Mucosa of descending colon (tissue), 3 donors: Measurements from ENCODE around the gene PTPRE. TPM values are rescaled to one million over a fixed set of nuclear protein-coding genes. Genes with fewer than 3 reads are reported as not detected.

Source experiments
- ATAC-seq: fragments of 200-7000 bp; cut with Tn5 transposase; one replicate; pipeline ENCODE4 v1.9.1; 2020; ENCODE audit warnings: mild to moderate bottlenecking, moderate library complexity
- DNase-seq, 3 donors: peaks; one replicate each; pipeline ENCODE4 v3.0.0-alpha.2; 2020
- H3K36me3 ChIP-seq: fragments of 200-600 bp; one replicate; pipeline ENCODE4 v1.8.0; 2021; ENCODE audit warnings: low read depth, mild to moderate bottlenecking
- H3K4me1 ChIP-seq: fragments of 200-600 bp; one replicate; pipeline ENCODE4 v1.8.0; 2021; ENCODE audit warnings: low read depth, mild to moderate bottlenecking
- H3K4me3 ChIP-seq: fragments of 200-600 bp; one replicate; pipeline ENCODE4 v1.8.0; 2021; ENCODE audit warnings: mild to moderate bottlenecking
- H3K9me3 ChIP-seq: fragments of 200-600 bp; one replicate; pipeline ENCODE4 v1.8.0; 2021; ENCODE audit warnings: mild to moderate bottlenecking
- intact Hi-C, 2 donors: fragments of 100-400 bp; cut with DNase I in 1 of 2; cut with micrococcal nuclease in 1 of 2; formaldehyde crosslinking; loops; one replicate each; pipeline versions ENCODE4 v1.11.0 to v1.11.1; 2022; cut with DNase I, micrococcal nuclease
- total RNA-seq, 3 donors: library from RNA; stranded (reverse); fragmentation: NEBNext Ultra II Directional in 2 of 3; extraction: Animal tissue kit (Norgen Biotek cat#: 25700) in 2 of 3; gene quantifications; one replicate each; pipeline versions ENCODE4 v1.2.1 to v1.2.4, GENCODE V29; 2021 to 2023
- TF ChIP-seq, protein P1 (sequence below): fragments of 200-600 bp; IDR thresholded peaks from one replicate; pipeline ENCODE4 v1.8.0; 2022; ENCODE audit warnings: antibody characterized with exemption, mild to moderate bottlenecking
- donor health status: DM: no; HTN: no; CAD: no; lungs with moderate emphysema.
- donor health status: DM: no; HTN: no; CAD: no.
- donor health status: DM: no; HTN: yes; CAD: no.

The PTPRE gene
- total RNA-seq, 3 donors from 2014 or later = 28.8 to 33.6 (median 32.5) TPM

DNA sequence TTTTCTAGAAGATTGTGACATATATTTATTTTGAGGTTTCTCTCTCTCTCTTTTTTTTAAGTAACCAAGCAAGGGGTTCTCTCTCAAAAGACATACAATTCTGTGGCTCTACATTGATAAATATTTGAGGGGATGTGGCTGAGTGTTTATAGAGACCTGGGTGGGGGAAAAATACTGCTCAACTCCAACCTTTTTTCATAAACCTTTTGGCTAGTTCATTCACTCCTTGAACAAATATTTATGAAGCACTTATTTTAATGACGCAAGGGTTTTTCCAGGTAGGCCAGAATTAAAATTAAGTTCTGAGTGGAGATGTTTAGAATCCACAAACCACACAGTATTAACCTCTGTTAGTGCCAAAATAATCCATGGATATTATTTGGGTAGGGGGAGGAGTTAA, 100.2 kb downstream of the PTPRE start:
- intact Hi-C loops = no loop called here
- DNase-seq (no peak), ATAC-seq (no peak)
- H3K36me3 ChIP-seq = no peaks in the 10 kb centered on the region
- H3K4me3 ChIP-seq = no peak overlapping the region
- H3K9me3 ChIP-seq = no peaks in the 10 kb centered on the region
- no peaks in the 10 kb centered on the region for H3K4me1 ChIP-seq
- TF ChIP-seq, protein P1, sequence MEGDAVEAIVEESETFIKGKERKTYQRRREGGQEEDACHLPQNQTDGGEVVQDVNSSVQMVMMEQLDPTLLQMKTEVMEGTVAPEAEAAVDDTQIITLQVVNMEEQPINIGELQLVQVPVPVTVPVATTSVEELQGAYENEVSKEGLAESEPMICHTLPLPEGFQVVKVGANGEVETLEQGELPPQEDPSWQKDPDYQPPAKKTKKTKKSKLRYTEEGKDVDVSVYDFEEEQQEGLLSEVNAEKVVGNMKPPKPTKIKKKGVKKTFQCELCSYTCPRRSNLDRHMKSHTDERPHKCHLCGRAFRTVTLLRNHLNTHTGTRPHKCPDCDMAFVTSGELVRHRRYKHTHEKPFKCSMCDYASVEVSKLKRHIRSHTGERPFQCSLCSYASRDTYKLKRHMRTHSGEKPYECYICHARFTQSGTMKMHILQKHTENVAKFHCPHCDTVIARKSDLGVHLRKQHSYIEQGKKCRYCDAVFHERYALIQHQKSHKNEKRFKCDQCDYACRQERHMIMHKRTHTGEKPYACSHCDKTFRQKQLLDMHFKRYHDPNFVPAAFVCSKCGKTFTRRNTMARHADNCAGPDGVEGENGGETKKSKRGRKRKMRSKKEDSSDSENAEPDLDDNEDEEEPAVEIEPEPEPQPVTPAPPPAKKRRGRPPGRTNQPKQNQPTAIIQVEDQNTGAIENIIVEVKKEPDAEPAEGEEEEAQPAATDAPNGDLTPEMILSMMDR = no peak

DNA sequence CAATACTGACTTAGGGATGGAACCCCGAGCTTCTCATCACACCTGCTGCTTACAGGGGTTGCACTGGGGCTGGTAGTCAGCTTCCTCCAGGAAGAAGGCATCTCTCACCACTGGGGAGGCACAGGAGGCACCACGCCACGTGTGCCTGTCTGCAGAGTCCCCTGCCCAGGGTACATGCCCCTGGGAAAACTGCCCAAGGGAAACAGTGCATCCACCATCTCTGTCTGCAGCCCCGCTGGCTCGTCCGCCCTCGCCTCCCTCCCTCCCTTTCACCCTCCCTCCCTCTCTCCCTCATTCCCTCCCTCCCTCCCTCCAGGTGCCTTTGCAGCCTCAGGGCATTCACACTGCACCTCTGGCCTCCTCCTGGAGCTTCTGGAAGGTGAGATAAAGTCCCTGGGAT, 101.1 kb downstream of the PTPRE start:
- intact Hi-C loops = no loop called here
- H3K4me3 ChIP-seq = no peak overlapping the region

DNA sequence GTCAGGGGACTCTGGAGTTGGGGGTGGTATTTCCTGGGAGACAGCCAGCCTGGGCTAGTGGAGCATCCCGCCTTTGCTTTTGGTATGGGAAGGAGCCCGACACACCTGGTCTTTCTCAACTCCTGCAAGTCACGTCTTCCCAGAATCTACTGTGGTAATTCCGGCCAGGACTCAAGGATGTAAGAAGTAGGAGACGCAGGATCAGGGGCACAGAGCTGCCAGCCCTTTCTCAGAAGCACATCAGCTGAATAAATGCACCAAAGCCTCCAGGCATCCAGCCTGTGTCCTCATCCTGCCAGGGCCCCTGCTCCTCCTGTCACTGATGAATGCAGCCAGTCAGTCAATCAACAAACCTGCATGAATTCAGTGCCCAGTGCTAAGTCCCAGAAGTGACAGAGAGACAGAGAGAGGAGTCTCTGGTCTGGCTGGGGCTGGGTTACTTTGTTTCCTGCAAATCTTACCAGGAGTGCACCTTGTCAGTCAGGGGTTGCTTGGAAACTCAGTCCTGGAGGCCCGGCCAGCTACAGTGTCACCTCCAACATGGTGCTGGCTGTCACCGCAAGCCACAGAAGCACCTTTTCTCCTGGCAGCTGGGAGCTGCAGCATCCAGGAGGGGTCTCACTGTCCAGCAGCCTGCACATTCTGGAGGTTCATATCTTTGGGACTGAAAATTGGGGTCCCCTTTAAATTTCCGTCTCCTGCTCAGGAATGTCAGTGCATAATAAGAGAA, 101.8 kb downstream of the PTPRE start:
- intact Hi-C loops = no loop called here
- no peak for DNase-seq
- H3K4me3 ChIP-seq = no peak overlapping the region
- no peak for ATAC-seq
- TF ChIP-seq, protein P1 = no peak
- no peaks in the 10 kb centered on the region for H3K4me1 ChIP-seq
- no peaks in the 10 kb centered on the region for H3K36me3 ChIP-seq
- no peaks in the 10 kb centered on the region for H3K9me3 ChIP-seq

More for the DNA sequence above, 101.1 kb downstream of the PTPRE start:
- H3K9me3 ChIP-seq = no peaks in the 10 kb centered on the region
- H3K36me3 ChIP-seq = no peaks in the 10 kb centered on the region
- TF ChIP-seq, protein P1 = no peak
- H3K4me1 ChIP-seq = no peaks in the 10 kb centered on the region
- DNase-seq (no peak), ATAC-seq (no peak)

DNA sequence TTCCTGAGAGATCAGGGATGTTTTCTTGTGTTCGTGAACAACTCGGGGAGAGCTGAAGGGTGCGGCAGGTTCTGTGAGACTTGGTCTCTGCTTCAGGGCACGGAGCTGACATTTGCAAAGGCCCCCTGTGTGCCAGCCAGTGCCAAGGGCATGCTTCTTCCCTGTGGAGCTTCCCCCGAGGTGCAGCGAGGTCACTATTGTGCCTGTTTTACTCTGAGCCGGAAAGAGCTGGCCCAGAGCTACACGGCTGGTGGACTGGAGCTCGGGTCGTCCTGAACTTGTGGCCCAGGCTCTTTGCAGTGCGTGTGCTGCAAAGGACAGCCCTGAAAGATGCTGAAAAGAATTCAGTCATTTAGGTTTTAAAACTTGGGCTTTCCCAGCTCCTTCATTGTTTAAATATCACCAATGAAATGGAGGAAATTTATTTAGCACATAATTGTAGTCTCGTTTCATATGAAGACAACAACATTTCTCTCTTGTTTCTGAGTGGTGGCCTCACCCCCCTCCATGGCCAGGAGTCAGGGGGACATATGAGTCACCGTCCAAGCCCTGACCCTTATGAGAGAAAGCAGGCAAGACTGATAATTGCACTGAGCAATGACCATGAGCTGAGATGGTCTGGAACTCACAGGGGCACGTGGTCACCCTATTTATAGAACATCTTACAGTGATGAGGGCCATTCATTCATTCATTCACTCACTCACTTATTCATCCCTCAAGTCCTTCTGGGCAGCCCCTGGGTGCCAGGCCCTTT, 102.6 kb downstream of the PTPRE start:
- ATAC-seq (no peak), DNase-seq (no peak)
- Histone ChIP-seq H3K4me3 (no peak overlapping the region), H3K9me3 (no peaks in the 10 kb centered on the region), H3K4me1 (no peaks in the 10 kb centered on the region), H3K36me3 (no peaks in the 10 kb centered on the region)
- TF ChIP-seq, protein P1 = no peak
- intact Hi-C loops = loop anchor here (5.0 to 10.0 kb wide), 3 partner anchors 102 to 137 kb away; partner anchors contain the start of gene PTPRE (in 2 of the 2)

DNA sequence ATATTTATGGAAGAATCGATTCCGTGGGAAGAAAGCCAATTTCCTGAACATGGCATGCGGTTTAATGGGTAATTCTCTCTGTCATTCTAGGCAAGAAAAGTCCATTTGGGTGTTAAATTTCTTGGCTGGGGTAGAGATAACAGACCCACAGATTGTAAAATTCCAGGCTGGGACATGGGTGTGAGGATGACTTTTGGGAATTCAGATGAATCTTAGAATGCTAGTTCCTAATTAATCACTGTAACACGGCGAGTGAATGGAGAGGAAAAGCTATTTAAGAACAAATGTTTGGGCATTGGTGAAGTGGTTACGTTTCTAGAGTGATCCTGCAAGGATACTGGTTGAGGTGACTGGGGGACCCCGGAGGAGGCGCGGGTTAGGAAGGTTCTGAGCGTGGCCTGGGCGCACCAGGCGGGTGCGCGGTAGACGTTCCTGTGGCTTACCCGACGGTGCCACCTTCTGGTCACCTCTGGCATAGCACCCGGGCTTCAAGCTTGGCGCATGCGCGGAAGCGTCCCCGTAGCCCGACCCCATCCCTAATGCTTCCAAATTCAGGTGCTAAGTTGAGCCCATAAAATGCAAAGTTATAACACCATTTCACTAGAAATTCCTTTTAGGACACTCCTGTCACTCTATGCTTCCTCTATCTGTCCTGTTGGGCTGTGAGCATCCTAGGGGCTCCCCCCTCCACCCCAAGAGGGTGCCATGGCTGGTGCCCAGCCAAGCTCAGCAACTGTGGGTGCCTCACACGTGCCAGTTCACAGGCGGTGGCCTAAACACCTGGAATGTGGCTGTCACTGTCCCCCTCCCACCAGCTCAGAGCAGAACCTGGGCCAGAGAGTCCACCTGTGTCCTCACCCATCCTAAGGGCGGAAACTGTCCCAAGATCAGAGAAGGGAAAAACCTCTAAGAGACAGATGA, 104.4 kb downstream of the PTPRE start:
- intact Hi-C loops = loop anchor here (5.0 to 10.0 kb wide), 3 partner anchors 104 to 139 kb away; partner anchors contain the start of gene PTPRE (in 2 of the 2)
- Histone ChIP-seq H3K36me3 (no peaks in the 10 kb centered on the region), H3K4me1 (no peaks in the 10 kb centered on the region), H3K9me3 (no peaks in the 10 kb centered on the region), H3K4me3 (no peak overlapping the region)
- peak; percentile 86 to 93 (median 88) for DNase-seq
- peak; percentile 98 for ATAC-seq
- TF ChIP-seq, protein P1 = peak; percentile 98
